ENCODE results near the gene MRFAP1L1. TPM values are rescaled to one million over a fixed set of nuclear protein-coding genes. Genes with fewer than 3 reads are reported as not detected.

Gene MRFAP1L1
- polyA plus RNA-seq, 1 donor from 2014 or later: 438 TPM

DNA sequence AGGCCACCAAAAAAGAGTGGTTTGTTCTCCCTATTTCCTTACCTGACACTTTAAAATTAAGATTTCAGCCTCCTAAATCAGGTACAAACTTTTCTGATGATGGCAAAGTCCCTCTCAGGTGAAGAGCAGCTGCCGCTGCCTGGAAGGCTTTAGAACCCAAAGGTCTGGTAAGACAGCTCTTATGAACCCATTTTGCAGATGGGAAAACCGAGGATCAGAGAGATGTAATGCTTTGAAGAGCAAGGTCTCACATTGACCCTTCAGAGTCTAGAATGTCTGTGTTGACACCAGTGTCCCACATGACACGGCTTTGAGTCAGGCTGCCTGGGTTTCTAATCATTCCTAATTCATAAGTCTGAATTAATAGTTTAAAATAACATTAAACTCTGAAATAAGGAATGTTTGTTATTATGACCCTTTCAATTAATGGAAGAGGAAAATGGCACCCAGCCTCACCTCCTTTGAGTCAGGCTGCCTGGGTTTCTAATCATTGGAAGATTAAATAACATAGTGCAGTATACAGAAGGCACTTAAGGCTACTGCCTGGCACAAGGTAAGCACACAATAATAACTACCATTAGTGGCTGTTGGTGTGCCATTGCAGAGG is 44.9 kb upstream of the MRFAP1L1 start:
- H3F3A ChIP-seq (ENCODE audit: insufficient read depth, low read length, poor library complexity, severe bottlenecking): no peaks in the 10 kb centered on the region
- H3K9ac ChIP-seq (ENCODE audit: low read length): no peak overlapping the region
- TF ChIP-seq, protein P1, sequence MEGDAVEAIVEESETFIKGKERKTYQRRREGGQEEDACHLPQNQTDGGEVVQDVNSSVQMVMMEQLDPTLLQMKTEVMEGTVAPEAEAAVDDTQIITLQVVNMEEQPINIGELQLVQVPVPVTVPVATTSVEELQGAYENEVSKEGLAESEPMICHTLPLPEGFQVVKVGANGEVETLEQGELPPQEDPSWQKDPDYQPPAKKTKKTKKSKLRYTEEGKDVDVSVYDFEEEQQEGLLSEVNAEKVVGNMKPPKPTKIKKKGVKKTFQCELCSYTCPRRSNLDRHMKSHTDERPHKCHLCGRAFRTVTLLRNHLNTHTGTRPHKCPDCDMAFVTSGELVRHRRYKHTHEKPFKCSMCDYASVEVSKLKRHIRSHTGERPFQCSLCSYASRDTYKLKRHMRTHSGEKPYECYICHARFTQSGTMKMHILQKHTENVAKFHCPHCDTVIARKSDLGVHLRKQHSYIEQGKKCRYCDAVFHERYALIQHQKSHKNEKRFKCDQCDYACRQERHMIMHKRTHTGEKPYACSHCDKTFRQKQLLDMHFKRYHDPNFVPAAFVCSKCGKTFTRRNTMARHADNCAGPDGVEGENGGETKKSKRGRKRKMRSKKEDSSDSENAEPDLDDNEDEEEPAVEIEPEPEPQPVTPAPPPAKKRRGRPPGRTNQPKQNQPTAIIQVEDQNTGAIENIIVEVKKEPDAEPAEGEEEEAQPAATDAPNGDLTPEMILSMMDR (IDR thresholded peaks at IDR 0.05; ENCODE audit: poor library complexity, severe bottlenecking): no peak
- TF ChIP-seq TAF1 (IDR thresholded peaks at IDR 0.05; ENCODE audit: low read depth): no peak
- TF ChIP-seq SMC3 (conservative IDR thresholded peaks at IDR 0.05; ENCODE audit: poor library complexity): no peak
- TF ChIP-seq EZH2 (IDR thresholded peaks at IDR 0.05; ENCODE audit: borderline replicate concordance, insufficient read depth, low read length, poor library complexity, severe bottlenecking): no peak
- TF ChIP-seq, protein P2, sequence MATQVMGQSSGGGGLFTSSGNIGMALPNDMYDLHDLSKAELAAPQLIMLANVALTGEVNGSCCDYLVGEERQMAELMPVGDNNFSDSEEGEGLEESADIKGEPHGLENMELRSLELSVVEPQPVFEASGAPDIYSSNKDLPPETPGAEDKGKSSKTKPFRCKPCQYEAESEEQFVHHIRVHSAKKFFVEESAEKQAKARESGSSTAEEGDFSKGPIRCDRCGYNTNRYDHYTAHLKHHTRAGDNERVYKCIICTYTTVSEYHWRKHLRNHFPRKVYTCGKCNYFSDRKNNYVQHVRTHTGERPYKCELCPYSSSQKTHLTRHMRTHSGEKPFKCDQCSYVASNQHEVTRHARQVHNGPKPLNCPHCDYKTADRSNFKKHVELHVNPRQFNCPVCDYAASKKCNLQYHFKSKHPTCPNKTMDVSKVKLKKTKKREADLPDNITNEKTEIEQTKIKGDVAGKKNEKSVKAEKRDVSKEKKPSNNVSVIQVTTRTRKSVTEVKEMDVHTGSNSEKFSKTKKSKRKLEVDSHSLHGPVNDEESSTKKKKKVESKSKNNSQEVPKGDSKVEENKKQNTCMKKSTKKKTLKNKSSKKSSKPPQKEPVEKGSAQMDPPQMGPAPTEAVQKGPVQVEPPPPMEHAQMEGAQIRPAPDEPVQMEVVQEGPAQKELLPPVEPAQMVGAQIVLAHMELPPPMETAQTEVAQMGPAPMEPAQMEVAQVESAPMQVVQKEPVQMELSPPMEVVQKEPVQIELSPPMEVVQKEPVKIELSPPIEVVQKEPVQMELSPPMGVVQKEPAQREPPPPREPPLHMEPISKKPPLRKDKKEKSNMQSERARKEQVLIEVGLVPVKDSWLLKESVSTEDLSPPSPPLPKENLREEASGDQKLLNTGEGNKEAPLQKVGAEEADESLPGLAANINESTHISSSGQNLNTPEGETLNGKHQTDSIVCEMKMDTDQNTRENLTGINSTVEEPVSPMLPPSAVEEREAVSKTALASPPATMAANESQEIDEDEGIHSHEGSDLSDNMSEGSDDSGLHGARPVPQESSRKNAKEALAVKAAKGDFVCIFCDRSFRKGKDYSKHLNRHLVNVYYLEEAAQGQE (IDR thresholded peaks at IDR 0.05; ENCODE audit: borderline replicate concordance): no peak
- no peak for TF ChIP-seq MXI1 (conservative IDR thresholded peaks at IDR 0.05; ENCODE audit: poor library complexity, severe bottlenecking)
- no peak for TF ChIP-seq EP300 (conservative IDR thresholded peaks at IDR 0.05; ENCODE audit: poor library complexity, severe bottlenecking)
- no peak for TF ChIP-seq POLR2AphosphoS5 (IDR thresholded peaks at IDR 0.05)
- no peak for TF ChIP-seq RAD21 (conservative IDR thresholded peaks at IDR 0.05)

DNA sequence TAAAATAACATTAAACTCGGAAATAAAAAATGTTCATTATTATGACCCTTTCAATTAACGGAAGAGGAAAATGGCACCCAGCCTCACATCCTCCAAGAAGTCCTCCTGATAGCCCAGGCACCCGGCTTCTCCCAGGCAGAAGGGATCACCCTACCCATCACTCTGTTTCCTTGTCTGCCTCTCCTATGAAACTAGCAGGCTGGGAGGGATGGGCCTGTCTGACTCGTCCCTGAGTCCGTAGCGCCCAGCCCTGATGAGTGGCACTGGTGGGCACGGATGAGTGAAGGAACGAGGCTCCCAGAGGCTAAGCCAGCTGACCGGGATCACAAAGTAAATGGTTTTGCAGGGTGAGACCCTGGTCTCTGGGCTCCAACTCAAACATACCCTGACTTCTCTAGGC is 44.2 kb upstream of the MRFAP1L1 start:
- Histone ChIP-seq H3K9ac (ENCODE audit: low read length) (no peak overlapping the region), H3K79me2 (replicated peaks; ENCODE audit: insufficient read depth, low read length) (no peaks in the 10 kb centered on the region), H3K36me3 (ENCODE audit: insufficient read depth, low read length) (no peaks in the 10 kb centered on the region), H3K9me3 (ENCODE audit: low read length) (no peaks in the 10 kb centered on the region), H3F3A (ENCODE audit: insufficient read depth, low read length, poor library complexity, severe bottlenecking) (no peaks in the 10 kb centered on the region), H3K27ac (ENCODE audit: low read length) (no peak overlapping the region), H3K4me2 (ENCODE audit: low read length) (no peak overlapping the region), H3K9me2 (ENCODE audit: insufficient read depth, low read length) (no peaks in the 10 kb centered on the region), H3K4me3 (ENCODE audit: low read length) (no peak overlapping the region), H2AFZ (ENCODE audit: low read depth, low read length) (no peak overlapping the region), H3K27me3 (ENCODE audit: insufficient read depth, low read depth, low read length) (no peaks in the 10 kb centered on the region), H4K20me1 (ENCODE audit: insufficient read depth) (no peaks in the 10 kb centered on the region)
- TF ChIP-seq TAF1 (IDR thresholded peaks at IDR 0.05; ENCODE audit: low read depth) (no peak), POLR2AphosphoS5 (IDR thresholded peaks at IDR 0.05) (no peak), EZH2 (IDR thresholded peaks at IDR 0.05; ENCODE audit: borderline replicate concordance, insufficient read depth, low read length, poor library complexity, severe bottlenecking) (no peak), EP300 (conservative IDR thresholded peaks at IDR 0.05; ENCODE audit: poor library complexity, severe bottlenecking) (no peak), RAD21 (conservative IDR thresholded peaks at IDR 0.05) (no peak), SMC3 (conservative IDR thresholded peaks at IDR 0.05; ENCODE audit: poor library complexity) (no peak), MXI1 (conservative IDR thresholded peaks at IDR 0.05; ENCODE audit: poor library complexity, severe bottlenecking) (no peak)
- TF ChIP-seq, protein P1 (IDR thresholded peaks at IDR 0.05; ENCODE audit: poor library complexity, severe bottlenecking): no peak
- TF ChIP-seq, protein P2 (IDR thresholded peaks at IDR 0.05; ENCODE audit: borderline replicate concordance): no peak

More for the DNA sequence above, 44.9 kb upstream of the MRFAP1L1 start:
- no peak overlapping the region for H3K4me2 ChIP-seq (ENCODE audit: low read length)
- H4K20me1 ChIP-seq (ENCODE audit: insufficient read depth): no peaks in the 10 kb centered on the region
- H3K27ac ChIP-seq (ENCODE audit: low read length): no peak overlapping the region
- no peak overlapping the region for H2AFZ ChIP-seq (ENCODE audit: low read depth, low read length)
- no peaks in the 10 kb centered on the region for H3K79me2 ChIP-seq (replicated peaks; ENCODE audit: insufficient read depth, low read length)
- H3K36me3 ChIP-seq (ENCODE audit: insufficient read depth, low read length): no peaks in the 10 kb centered on the region
- no peaks in the 10 kb centered on the region for H3K27me3 ChIP-seq (ENCODE audit: insufficient read depth, low read depth, low read length)
- H3K9me2 ChIP-seq (ENCODE audit: insufficient read depth, low read length): no peaks in the 10 kb centered on the region
- no peak overlapping the region for H3K4me3 ChIP-seq (ENCODE audit: low read length)
- no peaks in the 10 kb centered on the region for H3K9me3 ChIP-seq (ENCODE audit: low read length)
